Measurements from ENCODE around the gene FIGN. TPM values are rescaled to one million over a fixed set of nuclear protein-coding genes. Genes with fewer than 3 reads are reported as not detected.
A peak's percentile ranks its signal among the peaks of the same experiment; 100 is the strongest.

The FIGN gene
- total and polyA plus RNA-seq, 2 of the 13 experiments (the other 11 are each of a cell fraction or from before 2014, with no cell fraction given) = 6.6 to 6.7 TPM

DNA sequence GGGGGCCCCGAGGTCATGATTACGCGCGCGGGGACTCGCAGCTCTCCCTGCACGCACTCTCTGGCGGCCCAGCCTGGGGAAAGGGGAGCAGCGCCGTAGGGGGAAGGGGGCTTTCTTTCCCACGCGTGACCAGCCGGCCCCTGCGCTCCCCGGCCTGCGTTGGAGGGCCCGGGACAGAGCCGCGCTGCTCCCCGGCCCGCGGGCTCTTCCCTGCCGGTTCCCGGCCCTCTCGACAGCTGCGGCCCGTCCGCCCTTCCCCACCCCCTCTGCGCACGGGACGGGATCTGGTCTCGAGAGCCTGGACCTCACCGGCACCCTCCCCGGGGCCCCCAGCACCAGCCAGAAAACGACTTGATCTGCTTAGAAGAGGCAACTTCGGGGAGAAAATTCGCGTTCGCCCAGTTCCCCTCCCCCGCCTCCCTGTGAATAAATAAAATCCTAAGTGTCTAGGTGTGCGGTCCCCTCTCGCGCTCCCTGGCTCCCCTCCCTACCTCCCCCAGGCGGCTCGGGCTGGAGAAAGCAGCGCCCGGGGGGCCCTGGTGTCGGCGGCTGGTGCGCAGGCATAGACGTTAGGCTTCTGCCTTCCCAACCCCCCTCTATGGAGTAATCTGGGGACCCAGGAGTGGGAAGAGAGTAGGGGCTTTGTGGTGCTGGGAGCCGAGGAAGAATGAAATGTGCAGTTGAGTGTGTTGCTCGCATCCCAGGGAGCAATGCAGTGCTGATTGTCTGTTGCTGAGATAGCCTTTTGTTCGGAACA lies 803 bp upstream of the FIGN start (continued):
- TF ChIP-seq ZHX1 (CRISPR knock-in tag; IDR thresholded peaks at IDR 0.05; ENCODE audit: low read depth) = 0 out of 2 replicates have a peak, but pooled peaks have one; percentile 43
- TF ChIP-seq ZNF44 (CRISPR knock-in tag; IDR thresholded peaks at IDR 0.05) = no peak; the same call in 1 of the 2 replicates
- no peak; the same call in 1 of the 2 replicates for TF ChIP-seq DZIP1 (CRISPR knock-in tag; IDR thresholded peaks at IDR 0.05)
- TF ChIP-seq RCOR2 (CRISPR knock-in tag; IDR thresholded peaks at IDR 0.05) = no peak
- no peak for TF ChIP-seq ZMYM2 (CRISPR knock-in tag; IDR thresholded peaks at IDR 0.05)
- no peak; a peak in 1 of 4 replicates for TF ChIP-seq EP300 (IDR thresholded peaks at IDR 0.05; ENCODE audit: low read depth in 2 of 2, low read length in 2 of 2)
- no peak for TF ChIP-seq EP300 (CRISPR knock-in tag; IDR thresholded peaks at IDR 0.05; ENCODE audit: borderline replicate concordance)
- no peak for TF ChIP-seq TSC22D2 (CRISPR knock-in tag; IDR thresholded peaks at IDR 0.05; ENCODE audit: borderline replicate concordance)
- TF ChIP-seq ZNF777 (CRISPR knock-in tag; IDR thresholded peaks at IDR 0.05) = peak; percentile 92
- TF ChIP-seq PPARG (CRISPR knock-in tag; conservative IDR thresholded peaks at IDR 0.05) = no peak
- no peak; the same call in 1 of the 2 replicates for TF ChIP-seq ZNF547 (CRISPR knock-in tag; IDR thresholded peaks at IDR 0.05)
- no peak for TF ChIP-seq RFX1 (IDR thresholded peaks at IDR 0.05)
- peak; percentile 71 for TF ChIP-seq ZSCAN21 (CRISPR knock-in tag; IDR thresholded peaks at IDR 0.05; ENCODE audit: borderline replicate concordance)
- TF ChIP-seq PATZ1 (CRISPR knock-in tag; IDR thresholded peaks at IDR 0.05) = peak; percentile 71
- peak; percentile 72; the same call in 1 of the 2 replicates for TF ChIP-seq ZNF761 (CRISPR knock-in tag; conservative IDR thresholded peaks at IDR 0.05)
- TF ChIP-seq HNF4G (IDR thresholded peaks at IDR 0.05; ENCODE audit: borderline replicate concordance, low read depth, low read length) = no peak; the same call in 1 of the 2 replicates
- no peak; the same call in 1 of the 2 replicates for TF ChIP-seq HNF4G (CRISPR knock-in tag; IDR thresholded peaks at IDR 0.05; ENCODE audit: borderline replicate concordance, low read depth)
- peak; percentile 50 for TF ChIP-seq HNRNPLL (IDR thresholded peaks at IDR 0.05; ENCODE audit: low read depth, low read length, poor library complexity, severe bottlenecking)
- TF ChIP-seq, protein P1, sequence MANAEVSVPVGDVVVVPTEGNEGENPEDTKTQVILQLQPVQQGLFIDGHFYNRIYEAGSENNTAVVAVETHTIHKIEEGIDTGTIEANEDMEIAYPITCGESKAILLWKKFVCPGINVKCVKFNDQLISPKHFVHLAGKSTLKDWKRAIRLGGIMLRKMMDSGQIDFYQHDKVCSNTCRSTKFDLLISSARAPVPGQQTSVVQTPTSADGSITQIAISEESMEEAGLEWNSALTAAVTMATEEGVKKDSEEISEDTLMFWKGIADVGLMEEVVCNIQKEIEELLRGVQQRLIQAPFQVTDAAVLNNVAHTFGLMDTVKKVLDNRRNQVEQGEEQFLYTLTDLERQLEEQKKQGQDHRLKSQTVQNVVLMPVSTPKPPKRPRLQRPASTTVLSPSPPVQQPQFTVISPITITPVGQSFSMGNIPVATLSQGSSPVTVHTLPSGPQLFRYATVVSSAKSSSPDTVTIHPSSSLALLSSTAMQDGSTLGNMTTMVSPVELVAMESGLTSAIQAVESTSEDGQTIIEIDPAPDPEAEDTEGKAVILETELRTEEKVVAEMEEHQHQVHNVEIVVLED (CRISPR knock-in tag; IDR thresholded peaks at IDR 0.05; ENCODE audit: borderline replicate concordance) = 0 out of 2 replicates have a peak, but pooled peaks have one; percentile 19

All from HepG2 (cell line).